GM18526 (cell line): ENCODE measurements around the gene KIAA0930.
A peak's percentile ranks its signal among the peaks of the same experiment; 100 is the strongest.

Experiments used
- POLR2A ChIP-seq: IDR thresholded peaks from 3 replicates; pipeline ENCODE4 v1.6.1; 2011; ENCODE audit not compliant: insufficient read length; ENCODE audit errors: extremely low read depth

The KIAA0930 gene

GRCh38 chr22:45248832-45249561 lies 8.3 kb upstream of the KIAA0930 start:
- TF ChIP-seq POLR2A, result no peak

GRCh38 chr22:45246060-45246985 lies 5.6 kb upstream of the KIAA0930 start:
- no peak for TF ChIP-seq POLR2A

- TF ChIP-seq POLR2A, result no peak
Measured at GRCh38 chr22:45244916-45245315, 4.2 kb upstream of the KIAA0930 start.

DNA sequence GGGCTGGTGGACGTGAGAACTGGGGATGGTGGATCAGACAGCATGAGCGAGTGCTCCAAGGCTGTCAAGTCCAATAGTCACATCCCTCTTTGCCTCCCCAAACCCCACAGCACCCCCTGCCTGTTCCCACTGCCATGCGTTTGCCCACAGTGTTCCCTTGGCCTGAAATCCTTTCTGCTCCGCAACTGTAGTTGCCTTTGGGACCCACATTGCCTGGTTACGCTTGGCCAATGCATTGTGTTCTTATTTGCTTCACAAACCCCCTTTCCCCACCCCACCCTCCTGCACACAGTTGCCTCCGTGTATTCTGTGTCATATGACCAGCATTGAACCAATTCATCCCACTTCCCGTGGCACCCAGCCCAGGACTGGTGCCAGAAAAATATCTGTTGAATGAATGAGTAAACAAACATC lies 2.1 kb upstream of the KIAA0930 start:
- TF ChIP-seq POLR2A, result no peak

- peak; percentile 4 for TF ChIP-seq POLR2A
Measured at GRCh38 chr22:45240104-45240809, 437 bp downstream of the KIAA0930 start.

GRCh38 chr22:45239681-45240051 lies 1.0 kb downstream of the KIAA0930 start:
- TF ChIP-seq POLR2A, result no peak

DNA sequence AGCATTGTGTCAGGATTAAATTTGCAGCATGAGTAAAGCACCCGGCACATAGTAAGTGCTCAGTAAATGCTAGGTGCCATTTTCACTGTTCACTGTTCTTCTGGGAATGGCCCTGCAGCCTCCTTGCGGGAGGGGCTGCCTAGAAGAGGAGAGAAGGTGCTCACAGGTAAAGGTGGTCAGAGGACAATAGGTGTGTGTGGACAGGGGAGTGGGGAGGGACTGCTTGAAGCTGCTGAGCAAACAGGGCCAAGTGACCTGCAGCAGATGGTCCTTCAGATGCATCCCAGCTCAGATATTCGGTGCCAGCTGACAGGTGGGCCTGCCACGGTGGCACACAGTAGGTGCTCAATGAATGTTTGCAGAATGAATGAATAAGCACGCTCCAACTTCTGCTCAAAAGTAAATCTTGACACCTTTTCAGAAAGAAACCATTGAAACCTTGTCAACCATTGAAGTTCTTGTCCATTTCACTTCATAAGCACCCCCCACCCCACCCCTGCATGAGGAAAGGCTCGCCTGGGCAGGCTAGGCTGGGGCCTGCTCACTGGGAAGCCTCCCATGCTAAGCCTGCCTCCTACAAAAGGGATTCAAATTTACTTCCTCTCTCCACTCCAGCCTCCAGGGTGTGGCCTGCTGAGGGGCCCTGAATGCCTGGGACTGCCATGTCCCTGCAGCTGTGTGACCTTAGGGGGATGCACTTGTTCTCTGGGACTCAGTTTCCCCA lies 1.6 kb downstream of the KIAA0930 start:
- TF ChIP-seq POLR2A, result no peak

DNA sequence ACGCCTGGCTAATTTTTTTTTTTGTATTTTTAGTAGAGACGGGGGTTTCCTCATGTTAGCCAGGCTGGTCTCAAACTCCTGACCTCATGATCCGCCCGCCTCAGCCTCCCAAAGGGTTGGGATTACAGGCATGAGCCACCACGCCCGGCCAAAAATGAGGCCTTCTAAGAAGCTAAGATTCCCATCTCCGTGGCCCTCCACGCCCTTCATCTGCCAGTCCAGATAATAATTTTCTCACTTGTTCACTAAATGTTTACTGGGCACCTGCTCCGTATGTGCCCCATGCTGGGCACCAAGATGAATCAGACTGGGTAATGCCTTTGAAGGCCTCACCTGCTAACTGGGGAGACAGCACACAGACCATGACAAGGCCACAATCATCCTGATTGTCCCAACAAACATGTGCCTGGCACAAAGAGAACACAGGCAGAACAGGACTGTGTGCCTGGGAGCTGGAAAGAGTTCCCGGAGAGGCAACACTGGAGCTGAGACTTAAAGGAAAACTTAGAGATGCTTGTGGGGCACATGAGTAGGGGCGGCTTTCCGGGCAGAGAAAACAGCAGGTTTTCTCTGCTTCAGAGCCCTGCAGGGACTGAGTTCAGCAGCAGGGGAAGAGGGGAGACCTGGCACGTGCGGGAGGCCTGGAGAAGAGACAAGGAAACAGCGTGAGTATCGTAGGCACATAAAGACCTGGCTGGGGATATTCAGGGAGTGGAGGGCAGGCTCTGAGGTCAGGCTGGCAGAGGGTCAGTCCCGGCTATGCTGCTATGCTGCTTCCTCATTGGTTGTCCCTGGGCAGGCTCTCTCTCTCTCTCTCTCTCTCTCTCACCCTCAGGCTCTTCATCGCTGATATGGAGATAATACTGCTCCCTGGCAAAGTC lies 2.4 kb downstream of the KIAA0930 start:
- TF ChIP-seq POLR2A, result no peak

GRCh38 chr22:45237065-45237990 lies 3.4 kb downstream of the KIAA0930 start:
- TF ChIP-seq POLR2A, result no peak

DNA sequence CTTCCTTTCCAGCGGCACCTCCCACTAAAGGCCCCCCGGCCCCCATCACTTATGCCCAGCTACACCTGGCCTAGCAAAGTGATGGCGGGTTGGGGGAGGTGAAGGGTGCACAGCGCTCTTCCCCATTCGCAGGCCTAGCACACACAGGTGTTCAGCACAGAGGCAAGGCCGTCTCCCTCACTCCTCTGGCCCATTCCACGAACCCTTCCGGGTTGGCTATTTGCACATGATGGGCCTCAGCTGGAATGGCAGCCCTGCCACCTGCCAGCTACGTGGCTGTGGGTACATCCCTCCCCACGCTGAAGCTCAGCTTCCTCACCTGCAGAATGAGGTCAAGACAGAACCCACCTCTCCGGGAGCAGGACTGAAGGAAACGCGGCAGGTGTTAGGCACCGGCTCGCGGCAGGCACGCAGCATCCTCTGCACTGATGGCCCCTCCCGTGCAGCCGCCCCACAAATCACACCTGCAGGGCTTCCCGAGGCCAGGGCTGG lies 4.8 kb downstream of the KIAA0930 start:
- TF ChIP-seq POLR2A, result no peak

- peak; percentile 62 for TF ChIP-seq POLR2A
Measured at GRCh38 chr22:45235101-45235777, 5.5 kb downstream of the KIAA0930 start.

DNA sequence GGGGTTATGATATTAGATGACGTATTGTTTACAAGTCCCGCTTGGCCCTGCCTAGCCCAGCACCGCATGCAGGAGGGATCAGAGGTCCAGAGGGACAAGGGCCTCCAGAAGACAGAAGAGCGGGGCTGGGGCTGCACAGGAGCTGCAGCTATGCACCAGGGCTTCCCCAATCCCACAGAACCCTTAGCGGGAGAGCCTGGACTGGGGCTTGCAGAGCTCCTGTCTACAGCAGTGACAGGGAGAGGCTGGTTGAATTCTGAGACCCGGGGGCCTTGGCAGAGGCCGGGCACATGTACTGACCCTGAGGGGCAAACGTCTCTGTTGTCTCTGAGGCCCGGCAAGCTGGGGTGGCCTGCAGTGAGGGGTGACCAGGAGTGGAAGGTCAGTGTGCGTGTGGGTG lies 6.9 kb downstream of the KIAA0930 start:
- no peak for TF ChIP-seq POLR2A
